Calu3 (cell line): ENCODE data around the gene SHOC1. TPM values are rescaled to one million over a fixed set of nuclear protein-coding genes. Genes with fewer than 3 reads are reported as not detected.

Source experiments
- BruUV-seq: library from RNA; stranded (reverse); fragments of 400-500 nt; replicated peaks from 2 replicates; lab custom pipeline; 2021; lab: Mats Ljungman, UMichigan
- CTCF ChIA-PET: fragments of 300-600 bp; sonication (Branson Sonifier 250); formaldehyde crosslinking; loops from one replicate; lab custom pipeline; 2022; ENCODE audit warnings: antibody characterized with exemption; lab: Charles Lee
- DNase-seq: peaks from one replicate; pipeline ENCODE4 v3.0.0; 2022
- H3K27ac Mint-ChIP-seq: one replicate; pipeline ENCODE4 v1.8.0; 2022; ENCODE audit warnings: mixed read lengths; ENCODE audit not compliant: unreplicated experiment
- H3K27me3 Mint-ChIP-seq: one replicate; pipeline ENCODE4 v1.8.0; 2022; ENCODE audit warnings: mixed read lengths; ENCODE audit not compliant: unreplicated experiment
- H3K36me3 Mint-ChIP-seq: one replicate; pipeline ENCODE4 v1.8.0; 2022; ENCODE audit warnings: mild to moderate bottlenecking, moderate library complexity, mixed read lengths; ENCODE audit not compliant: insufficient read depth, unreplicated experiment
- H3K4me1 Mint-ChIP-seq: one replicate; pipeline ENCODE4 v1.8.0; 2022; ENCODE audit warnings: mild to moderate bottlenecking, low read depth, mixed read lengths; ENCODE audit not compliant: unreplicated experiment
- H3K4me3 Mint-ChIP-seq: one replicate; pipeline ENCODE4 v1.8.0; 2022; ENCODE audit warnings: mild to moderate bottlenecking, low read depth, moderate library complexity, mixed read lengths; ENCODE audit not compliant: unreplicated experiment
- H3K9me3 Mint-ChIP-seq: one replicate; pipeline ENCODE4 v1.8.0; 2022; ENCODE audit warnings: low read depth, mixed read lengths; ENCODE audit not compliant: unreplicated experiment
- intact Hi-C: fragments of 100-400 bp; cut with micrococcal nuclease; formaldehyde crosslinking; loops from one replicate; pipeline ENCODE4 v1.10.0; 2022; ENCODE audit not compliant: unreplicated experiment
- total RNA-seq: library from RNA; stranded (reverse); gene quantifications from 2 replicates; pipeline ENCODE4 v1.2.3, GENCODE V29; 2022
- TF ChIP-seq, protein P1 (sequence below): fragments of 200-600 bp; IDR thresholded peaks from one replicate; pipeline ENCODE4 v1.8.0; 2022; ENCODE audit warnings: antibody characterized with exemption; ENCODE audit not compliant: unreplicated experiment

Gene SHOC1
- total RNA-seq, 1 experiment from 2014 or later, result not detected

DNA sequence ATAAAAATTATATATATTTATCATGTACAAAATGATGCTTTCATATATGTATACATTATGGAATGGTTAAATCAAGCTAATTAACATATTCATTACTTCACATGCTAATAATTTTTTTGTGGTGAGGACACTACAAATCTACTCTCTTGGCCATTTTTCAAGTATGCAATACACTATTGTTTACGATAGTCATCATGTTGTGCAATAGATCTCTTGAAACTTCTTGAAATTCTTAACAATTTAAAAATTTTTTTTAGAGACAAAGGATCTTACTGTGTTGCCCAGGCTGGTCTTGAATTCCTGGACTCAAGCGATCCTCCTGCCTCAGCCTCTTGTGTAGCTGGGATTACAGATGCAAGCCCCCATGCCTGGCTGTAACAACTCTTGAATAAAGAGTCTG is 45.2 kb upstream of the SHOC1 start:
- H3K36me3 Mint-ChIP-seq, result peaks cover 4% of the 10 kb centered on the region
- no peaks in the 10 kb centered on the region for H3K27me3 Mint-ChIP-seq
- no TSS peak for BruUV-seq
- no peak overlapping the region for H3K4me3 Mint-ChIP-seq
- peaks cover 4% of the 10 kb centered on the region for H3K9me3 Mint-ChIP-seq
- no peaks in the 10 kb centered on the region for H3K4me1 Mint-ChIP-seq
- H3K27ac Mint-ChIP-seq, result no peak overlapping the region
- no peak for DNase-seq
- intact Hi-C loops, result no loop called here
- CTCF ChIA-PET, result no interaction called here
- TF ChIP-seq, protein P1, sequence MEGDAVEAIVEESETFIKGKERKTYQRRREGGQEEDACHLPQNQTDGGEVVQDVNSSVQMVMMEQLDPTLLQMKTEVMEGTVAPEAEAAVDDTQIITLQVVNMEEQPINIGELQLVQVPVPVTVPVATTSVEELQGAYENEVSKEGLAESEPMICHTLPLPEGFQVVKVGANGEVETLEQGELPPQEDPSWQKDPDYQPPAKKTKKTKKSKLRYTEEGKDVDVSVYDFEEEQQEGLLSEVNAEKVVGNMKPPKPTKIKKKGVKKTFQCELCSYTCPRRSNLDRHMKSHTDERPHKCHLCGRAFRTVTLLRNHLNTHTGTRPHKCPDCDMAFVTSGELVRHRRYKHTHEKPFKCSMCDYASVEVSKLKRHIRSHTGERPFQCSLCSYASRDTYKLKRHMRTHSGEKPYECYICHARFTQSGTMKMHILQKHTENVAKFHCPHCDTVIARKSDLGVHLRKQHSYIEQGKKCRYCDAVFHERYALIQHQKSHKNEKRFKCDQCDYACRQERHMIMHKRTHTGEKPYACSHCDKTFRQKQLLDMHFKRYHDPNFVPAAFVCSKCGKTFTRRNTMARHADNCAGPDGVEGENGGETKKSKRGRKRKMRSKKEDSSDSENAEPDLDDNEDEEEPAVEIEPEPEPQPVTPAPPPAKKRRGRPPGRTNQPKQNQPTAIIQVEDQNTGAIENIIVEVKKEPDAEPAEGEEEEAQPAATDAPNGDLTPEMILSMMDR, result no peak

DNA sequence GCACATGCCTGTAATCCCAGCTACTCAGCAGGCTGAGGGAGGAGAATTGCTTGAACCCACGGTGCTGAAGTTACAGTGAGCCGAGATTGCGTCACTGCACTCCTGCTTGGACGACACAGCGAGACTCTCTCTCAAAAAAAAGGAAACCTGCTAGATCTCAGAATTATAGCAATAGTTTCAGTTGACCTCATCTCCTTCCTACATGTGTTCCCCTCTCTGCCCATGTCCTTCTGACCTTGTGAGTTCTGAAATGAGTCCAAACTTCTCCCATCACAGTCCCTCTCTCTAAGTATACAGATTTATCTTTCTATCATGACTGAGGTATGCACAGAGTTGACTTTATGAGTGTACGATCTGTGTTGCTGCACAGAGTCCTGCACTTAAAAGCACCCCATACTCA is 44.6 kb upstream of the SHOC1 start:
- Mint-ChIP-seq H3K27ac (no peak overlapping the region), H3K4me1 (no peaks in the 10 kb centered on the region), H3K9me3 (peaks cover 4% of the 10 kb centered on the region), H3K4me3 (no peak overlapping the region), H3K27me3 (no peaks in the 10 kb centered on the region), H3K36me3 (peaks cover 4% of the 10 kb centered on the region)
- TF ChIP-seq, protein P1, result no peak
- CTCF ChIA-PET, result no interaction called here
- BruUV-seq, result no TSS peak
- intact Hi-C loops, result no loop called here
- DNase-seq, result no peak

DNA sequence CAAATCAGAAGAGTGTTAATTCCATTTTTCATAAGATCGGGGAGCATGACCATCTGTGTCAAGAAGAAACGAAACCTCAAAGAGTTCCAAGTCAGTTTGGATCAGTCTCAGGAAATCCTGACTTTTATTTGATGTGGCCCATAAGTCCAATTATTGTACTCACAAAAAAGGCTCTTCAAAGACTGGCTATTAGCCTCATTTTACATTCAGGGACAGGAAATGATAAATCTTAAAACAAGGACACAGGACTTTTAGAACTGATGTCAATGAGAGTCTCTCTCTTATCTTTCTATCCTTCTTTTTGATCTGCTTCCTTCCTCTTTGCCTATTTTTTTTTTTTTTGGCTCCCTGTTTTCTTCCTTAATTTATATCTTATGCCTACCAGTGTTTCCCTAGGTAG is 43.7 kb upstream of the SHOC1 start:
- intact Hi-C loops, result no loop called here
- no peak for DNase-seq
- Mint-ChIP-seq H3K27me3 (no peaks in the 10 kb centered on the region), H3K4me1 (no peaks in the 10 kb centered on the region), H3K9me3 (peaks cover 4% of the 10 kb centered on the region), H3K4me3 (no peak overlapping the region), H3K27ac (no peak overlapping the region), H3K36me3 (peaks cover 4% of the 10 kb centered on the region)
- CTCF ChIA-PET, result no interaction called here
- no TSS peak for BruUV-seq
- TF ChIP-seq, protein P1, result no peak

DNA sequence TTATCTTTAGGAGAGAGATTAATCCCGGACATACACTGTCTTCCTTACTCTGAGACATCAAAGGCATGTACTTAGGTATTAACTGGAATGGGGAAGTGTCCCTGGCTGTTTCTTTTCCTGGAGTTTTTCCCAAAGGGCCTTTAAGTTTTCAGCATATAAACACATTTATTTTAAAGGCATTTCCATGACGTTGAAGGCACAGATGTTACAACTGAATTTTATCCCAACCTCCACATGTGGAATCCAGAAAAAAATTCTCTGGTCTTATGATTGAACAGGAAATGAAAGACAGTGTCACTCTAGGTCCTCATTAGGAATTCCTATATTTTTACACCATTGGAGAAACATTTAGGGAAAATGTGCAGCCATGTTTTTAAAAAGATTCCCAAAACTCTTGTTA is 41.6 kb upstream of the SHOC1 start:
- peaks cover 4% of the 10 kb centered on the region for H3K9me3 Mint-ChIP-seq
- no TSS peak for BruUV-seq
- no peaks in the 10 kb centered on the region for H3K4me1 Mint-ChIP-seq
- CTCF ChIA-PET, result no interaction called here
- H3K27me3 Mint-ChIP-seq, result no peaks in the 10 kb centered on the region
- no peak overlapping the region for H3K4me3 Mint-ChIP-seq
- no peak overlapping the region for H3K27ac Mint-ChIP-seq
- no peak for DNase-seq
- TF ChIP-seq, protein P1, result no peak
- peaks cover 4% of the 10 kb centered on the region for H3K36me3 Mint-ChIP-seq
- intact Hi-C loops, result no loop called here
